Left forelimb (tissue), 1 donor: Measurements from ENCODE around the gene MTLN.
A peak's percentile ranks its signal among the peaks of the same experiment; 100 is the strongest.
"Not testable (repeated sequence)": the region's sequence is repeated elsewhere in the genome, so short reads cannot be mapped to it uniquely, and the experiment has no call there.

Source experiments
- DNase-seq: peaks from one replicate; pipeline ENCODE4 v3.0.0-alpha.2; 2018; ENCODE audit warnings: low spot score

MTLN gene

GRCh38 chr2:110211938-110212858 lies at the start of gene MTLN:
TSS of gene MTLN (minus strand) at chr2:110212547. CDS start at chr2:110212525, 22 bp downstream.
- peak; percentile 89 for DNase-seq

- not testable (repeated sequence) for DNase-seq
Observed at GRCh38 chr2:110261910-110262309, 49.6 kb upstream of the MTLN start.

- DNase-seq = peak; percentile 8
Observed at GRCh38 chr2:110248081-110248795, 35.9 kb upstream of the MTLN start.

DNA sequence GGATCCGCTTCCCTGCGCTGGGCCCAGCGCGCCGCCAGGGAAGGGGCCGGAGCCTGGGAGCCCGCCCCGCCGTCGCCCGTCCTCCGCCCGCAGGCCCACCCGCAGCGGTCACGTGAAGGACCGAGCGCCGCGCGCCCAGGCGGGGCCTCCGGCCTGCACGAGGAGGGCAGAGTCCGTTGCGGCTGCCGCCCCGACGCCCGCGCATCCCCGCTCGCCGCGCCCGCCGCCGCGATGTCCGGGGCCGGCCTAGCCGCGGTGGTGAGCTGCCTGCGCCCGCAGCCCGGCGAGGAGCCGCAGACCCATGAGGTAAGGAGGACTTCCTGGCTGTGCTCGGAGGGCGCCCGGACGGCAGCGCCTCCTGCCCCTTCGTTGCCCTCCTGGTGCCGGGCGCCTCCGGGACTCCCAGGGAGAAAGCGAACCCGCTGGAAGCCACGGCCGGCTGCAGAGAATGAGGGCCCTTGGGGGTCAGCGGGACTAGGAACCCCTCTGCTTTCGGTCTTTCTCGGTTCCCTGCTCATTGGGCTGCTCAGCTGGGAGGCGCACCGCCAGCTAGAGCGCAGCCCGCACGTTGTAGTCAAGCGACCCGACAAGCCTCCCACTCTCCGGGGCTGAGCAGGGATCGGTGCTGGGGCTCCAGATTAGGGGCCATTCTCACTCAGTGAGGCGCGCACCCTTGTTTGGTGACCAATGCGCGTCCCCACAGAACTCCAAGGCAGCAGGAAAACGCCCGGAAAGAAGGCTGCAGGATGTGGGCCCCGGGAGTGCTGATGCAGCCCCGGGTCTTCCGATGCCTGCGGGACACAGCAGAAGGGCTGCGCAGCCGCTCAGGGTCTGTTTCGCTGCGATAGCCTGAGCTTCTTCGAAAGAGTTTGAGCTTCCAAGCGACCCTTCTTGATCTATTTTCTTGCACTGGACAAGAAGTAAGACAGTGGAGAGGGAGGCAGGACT lies 33.4 kb upstream of the MTLN start:
- not testable (repeated sequence) for DNase-seq

- DNase-seq = not testable (repeated sequence)
Observed at GRCh38 chr2:110243283-110243682, 30.9 kb upstream of the MTLN start.

- DNase-seq = not testable (repeated sequence)
Observed at GRCh38 chr2:110234514-110234913, 22.2 kb upstream of the MTLN start.

GRCh38 chr2:110229886-110230285 lies 17.5 kb upstream of the MTLN start:
- DNase-seq = not testable (repeated sequence)

- not testable (repeated sequence) for DNase-seq
Observed at GRCh38 chr2:110222626-110223025, 10.3 kb upstream of the MTLN start.

DNA sequence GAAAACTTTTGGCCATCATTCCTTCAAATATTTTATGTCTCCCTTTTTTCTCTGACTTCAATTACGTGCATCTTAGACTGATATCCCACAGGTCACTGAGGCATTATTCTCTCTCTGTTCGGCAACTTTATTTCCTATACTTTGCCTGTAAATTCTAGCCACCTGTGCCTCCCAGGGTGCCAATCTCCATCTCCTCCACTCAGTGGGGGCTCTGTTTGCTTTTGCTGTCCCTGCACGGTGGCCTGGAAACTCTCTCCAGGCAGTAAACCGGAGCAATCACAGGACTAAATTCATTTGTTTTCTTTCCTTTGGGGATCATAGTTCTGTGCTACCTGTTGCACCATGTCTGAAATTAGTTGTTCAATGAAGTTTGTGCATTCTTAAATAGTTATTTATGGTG lies 9.6 kb upstream of the MTLN start:
- DNase-seq = no peak

DNA sequence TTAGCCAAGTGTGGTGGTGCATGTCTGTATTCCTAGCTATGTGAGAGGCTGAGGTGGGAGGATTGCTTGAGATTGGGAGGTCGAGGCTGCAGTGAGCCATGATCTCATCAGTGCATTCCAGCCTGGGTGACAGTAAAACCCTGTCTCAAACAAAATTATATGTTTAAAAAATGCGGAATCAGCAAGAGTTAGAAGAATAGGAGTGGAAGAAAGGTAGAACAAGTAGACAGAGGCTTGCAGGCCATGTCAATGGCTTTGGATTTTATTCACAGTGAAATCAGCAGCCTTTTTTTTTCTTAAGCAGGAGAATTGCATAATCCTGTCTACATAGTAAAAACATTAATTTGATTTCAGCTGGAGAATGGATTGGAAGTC lies 7.8 kb upstream of the MTLN start:
- no peak for DNase-seq

- DNase-seq = no peak
Observed at GRCh38 chr2:110219496-110220189, 7.3 kb upstream of the MTLN start.

- not testable (repeated sequence) for DNase-seq
Observed at GRCh38 chr2:110218889-110219288, 6.5 kb upstream of the MTLN start.

DNA sequence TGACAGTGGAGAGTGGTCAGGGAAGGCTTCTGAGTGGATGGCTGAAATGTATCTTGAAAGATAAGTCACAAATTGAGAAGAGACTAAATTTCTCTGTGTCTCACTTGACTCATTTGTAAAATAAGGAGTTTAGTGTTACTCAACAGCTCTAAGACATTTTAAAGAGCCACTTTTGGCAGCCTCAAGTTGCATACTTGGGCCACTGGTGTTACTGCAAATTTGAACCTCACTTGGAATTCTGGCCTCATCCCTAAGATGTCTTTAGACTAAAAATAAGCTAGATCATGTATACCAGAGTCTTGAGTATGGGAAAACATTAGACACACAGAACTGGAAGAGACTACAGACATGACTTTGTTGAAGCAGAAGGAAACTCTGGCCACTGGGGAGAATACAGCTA lies 4.5 kb upstream of the MTLN start:
- no peak for DNase-seq

- no peak for DNase-seq
Observed at GRCh38 chr2:110216199-110216598, 3.9 kb upstream of the MTLN start.

DNA sequence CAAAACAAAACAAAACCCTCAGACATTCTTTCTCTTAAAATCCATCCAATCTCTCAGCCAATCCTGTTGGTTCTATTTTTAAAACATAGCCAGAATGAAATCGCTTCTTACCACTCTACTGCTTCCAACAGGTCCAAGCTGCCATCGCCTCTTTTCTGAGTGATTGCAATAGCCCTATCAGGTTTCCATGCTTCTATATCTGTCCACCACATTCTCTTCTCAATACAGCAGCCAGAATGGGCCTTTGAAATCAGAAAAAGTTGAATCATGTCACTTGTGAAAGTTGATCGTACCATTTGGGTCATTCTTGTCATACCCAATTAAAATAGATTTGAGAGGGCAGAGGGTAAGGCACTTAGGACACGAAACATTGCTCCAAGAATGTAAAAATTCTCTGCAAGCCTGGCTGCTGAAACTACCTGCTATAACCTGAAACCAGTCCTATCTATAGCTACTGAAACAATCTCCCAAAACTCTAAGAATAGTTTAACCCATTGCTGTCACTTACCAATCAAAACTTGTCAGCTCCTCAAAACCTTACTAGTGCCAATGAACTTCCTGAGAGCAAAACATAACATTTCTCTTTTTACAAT lies 3.3 kb upstream of the MTLN start:
- DNase-seq = no peak

GRCh38 chr2:110215091-110215490 lies 2.7 kb upstream of the MTLN start:
- no peak for DNase-seq

DNA sequence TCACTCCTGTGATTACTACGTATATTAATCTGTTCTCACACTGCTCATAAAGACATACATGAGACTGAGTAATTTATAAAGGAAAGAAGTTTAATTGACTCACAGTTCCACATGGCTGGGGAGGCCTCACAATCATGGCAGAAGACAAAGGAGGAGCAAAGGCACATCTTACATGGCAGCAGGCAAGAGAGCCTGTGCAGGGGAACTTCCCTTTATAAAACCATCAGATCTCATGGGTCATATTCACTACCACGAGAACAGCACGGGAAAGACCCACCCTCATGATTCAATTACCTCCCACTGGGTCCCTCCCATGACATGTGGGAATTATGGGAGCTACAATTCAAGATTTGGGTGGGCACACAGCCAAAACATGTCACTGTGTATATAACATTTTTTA lies 1.2 kb upstream of the MTLN start:
- not testable (repeated sequence) for DNase-seq

DNA sequence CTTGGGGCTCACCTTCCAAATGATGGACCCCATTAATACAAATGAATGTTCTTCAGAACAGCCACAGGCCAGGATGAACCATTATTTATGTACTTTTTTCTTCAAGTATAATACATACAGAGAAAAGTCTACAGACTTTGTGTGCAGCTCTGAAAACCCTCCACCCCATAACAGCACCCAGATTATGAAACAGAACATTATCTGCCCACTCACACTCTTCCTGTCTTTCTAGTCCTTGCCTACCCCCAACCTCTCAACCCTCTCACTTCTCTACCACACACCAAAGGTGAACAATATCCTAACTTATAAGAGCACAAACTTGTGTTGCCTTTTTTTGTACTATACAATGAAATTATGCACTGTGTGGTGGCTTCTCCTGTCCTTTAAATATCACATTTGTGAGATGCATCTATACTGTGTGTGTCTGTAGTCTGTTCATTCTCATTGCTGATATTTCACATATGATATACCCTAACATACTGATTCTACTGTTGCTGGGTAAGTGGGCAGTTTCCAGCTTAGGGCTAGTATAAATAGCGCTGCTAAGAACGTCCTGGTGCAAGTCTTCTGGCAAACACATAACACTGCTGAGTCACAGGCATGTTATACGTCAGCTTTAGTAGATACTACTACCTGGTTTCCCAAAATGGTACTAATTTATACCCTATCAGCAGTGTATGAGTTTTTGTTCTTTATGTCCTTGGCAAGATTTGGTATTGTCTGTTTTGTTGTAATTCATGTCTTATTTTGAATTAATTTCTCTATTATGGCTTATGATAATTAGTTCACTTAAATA lies 6.5 kb downstream of the MTLN start:
- DNase-seq = no peak

- peak; percentile 94 for DNase-seq
Observed at GRCh38 chr2:110204408-110205385, 7.7 kb downstream of the MTLN start, which contains the start of gene NPHP1. TSS of gene NPHP1 (minus strand) at chr2:110205013. CDS start at chr2:110204968, 45 bp downstream.
